Breast epithelium (tissue), 4 donors: ENCODE results near the gene SLC27A1. TPM values are rescaled to one million over a fixed set of nuclear protein-coding genes. Genes with fewer than 3 reads are reported as not detected.
A peak's percentile ranks its signal among the peaks of the same experiment; 100 is the strongest.

Experiments used
- DNase-seq, 2 donors: peaks; one replicate each; pipeline ENCODE4 v3.0.0-alpha.2; 2019; ENCODE audit warnings: low spot score in 2 of 2
- H3K27ac ChIP-seq, 2 donors: fragments of 200-600 bp; sonication (generic) in 1 of 2; one replicate each; pipeline ENCODE4 v1.5.1; 2016 to 2019; ENCODE audit warnings: mild to moderate bottlenecking in 1 of 2
- H3K27me3 ChIP-seq, 2 donors: fragments of 200-600 bp; sonication (generic) in 1 of 2; one replicate each; pipeline versions ENCODE4 v1.5.1 to v1.6.0; 2017 to 2019; ENCODE audit warnings: control low read depth in 1 of 2, mild to moderate bottlenecking in 1 of 2
- H3K36me3 ChIP-seq: fragments of 200-600 bp; one replicate; pipeline ENCODE4 v1.5.1; 2019
- H3K4me1 ChIP-seq, 2 donors: fragments of 200-600 bp; sonication (generic); one replicate each; pipeline ENCODE4 v1.5.1; 2016 to 2019; ENCODE audit warnings: control low read depth in 1 of 2
- H3K4me3 ChIP-seq, 3 donors: fragments of 200-600 bp; sonication (generic); 1 replicate in 2 of 3; 2 replicates in 1 of 3; pipeline ENCODE4 v1.5.1; 2016 to 2019; ENCODE audit warnings: mild to moderate bottlenecking in 3 of 3, moderate library complexity in 2 of 3
- H3K9me3 ChIP-seq, 2 donors: fragments of 200-600 bp; sonication (generic) in 1 of 2; one replicate each; pipeline ENCODE4 v1.5.1; 2016 to 2019; ENCODE audit warnings: control low read depth in 1 of 2
- CTCF ChIP-seq, 3 donors: fragments of 450-650 bp; IDR thresholded peaks; one replicate each; pipeline ENCODE4 v1.5.1; 2016 to 2017; ENCODE audit warnings: antibody characterized with exemption in 3 of 3, mild to moderate bottlenecking in 3 of 3, moderate library complexity in 3 of 3
- POLR2A ChIP-seq: fragments of 450-650 bp; IDR thresholded peaks from one replicate; pipeline ENCODE4 v1.6.1; 2016; ENCODE audit warnings: antibody characterized with exemption, mild to moderate bottlenecking, moderate library complexity
- POLR2AphosphoS5 ChIP-seq, 3 donors: sonication (generic); formaldehyde crosslinking; IDR thresholded peaks; one replicate each; pipeline ENCODE4 v1.6.1; 2017; ENCODE audit warnings: antibody characterized with exemption in 3 of 3
- intact Hi-C: fragments of 100-400 bp; cut with DNase I; formaldehyde crosslinking; loops from one replicate; pipeline ENCODE4 v1.15.1; 2023; ENCODE audit warnings: low total_unique reads
- total RNA-seq, 3 donors: library from RNA; depleted of rRNA; stranded (reverse); fragments of >200 nt; gene quantifications; one replicate each; pipeline ENCODE4 v1.1.0, GENCODE V29; 2016

The SLC27A1 gene
- total RNA-seq, 3 donors from 2014 or later = 32.4 to 35.4 (median 34.8) TPM

- Histone ChIP-seq H3K9me3 (peaks cover 2% of the 10 kb centered on the region in 2 donors), H3K27ac (peak overlapping the region in 1 of 2 donors; percentile 15), H3K4me3 (peak overlapping the region in 1 of 3 donors; percentile 22), H3K4me1 (no peaks in the 10 kb centered on the region), H3K36me3 (no peaks in the 10 kb centered on the region), H3K27me3 (peaks cover 0 to 13% of the 10 kb centered on the region in 2 donors)
- DNase-seq = no peak
- intact Hi-C loops = no loop called here
- TF ChIP-seq POLR2A = no peak
- TF ChIP-seq POLR2AphosphoS5 (IDR thresholded peaks at IDR 0.05) = no peak
- no peak for TF ChIP-seq CTCF (IDR thresholded peaks at IDR 0.05)
Measured at GRCh38 chr19:17522988-17523872, 52.9 kb downstream of the SLC27A1 start.

- intact Hi-C loops = no loop called here
- no peak for DNase-seq
- H3K27ac ChIP-seq = no peak overlapping the region
- TF ChIP-seq POLR2A = no peak
- no peak for TF ChIP-seq CTCF (IDR thresholded peaks at IDR 0.05)
- no peak for TF ChIP-seq POLR2AphosphoS5 (IDR thresholded peaks at IDR 0.05)
- H3K4me3 ChIP-seq = no peak overlapping the region
- no peaks in the 10 kb centered on the region for H3K4me1 ChIP-seq
- H3K36me3 ChIP-seq = no peaks in the 10 kb centered on the region
- H3K9me3 ChIP-seq = peaks cover 2 to 5% of the 10 kb centered on the region in 2 donors
- H3K27me3 ChIP-seq = peaks cover 0 to 17% of the 10 kb centered on the region in 2 donors
Measured at GRCh38 chr19:17524651-17525050, 54.3 kb downstream of the SLC27A1 start.

GRCh38 chr19:17525141-17525540 lies 54.8 kb downstream of the SLC27A1 start:
- TF ChIP-seq CTCF (IDR thresholded peaks at IDR 0.05) (no peak), POLR2AphosphoS5 (IDR thresholded peaks at IDR 0.05) (no peak), POLR2A (no peak)
- intact Hi-C loops = no loop called here
- no peak for DNase-seq
- Histone ChIP-seq H3K27me3 (peaks cover 0 to 17% of the 10 kb centered on the region in 2 donors), H3K27ac (no peak overlapping the region), H3K4me1 (no peaks in the 10 kb centered on the region), H3K4me3 (no peak overlapping the region), H3K36me3 (no peaks in the 10 kb centered on the region), H3K9me3 (peaks cover 2 to 5% of the 10 kb centered on the region in 2 donors)

- no peak for DNase-seq
- Histone ChIP-seq H3K4me1 (no peaks in the 10 kb centered on the region), H3K27me3 (peaks cover 0 to 17% of the 10 kb centered on the region in 2 donors), H3K4me3 (no peak overlapping the region), H3K27ac (no peak overlapping the region), H3K9me3 (peaks cover 0 to 5% of the 10 kb centered on the region in 2 donors), H3K36me3 (no peaks in the 10 kb centered on the region)
- intact Hi-C loops = no loop called here
- TF ChIP-seq CTCF (IDR thresholded peaks at IDR 0.05) (no peak), POLR2A (no peak), POLR2AphosphoS5 (IDR thresholded peaks at IDR 0.05) (no peak)
Measured at GRCh38 chr19:17526922-17527321, 56.6 kb downstream of the SLC27A1 start.

- intact Hi-C loops = no loop called here
- TF ChIP-seq POLR2A (no peak), CTCF (IDR thresholded peaks at IDR 0.05) (no peak), POLR2AphosphoS5 (IDR thresholded peaks at IDR 0.05) (no peak)
- Histone ChIP-seq H3K4me3 (no peak overlapping the region), H3K27ac (no peak overlapping the region), H3K9me3 (peaks cover 0 to 5% of the 10 kb centered on the region in 2 donors), H3K4me1 (no peaks in the 10 kb centered on the region), H3K36me3 (no peaks in the 10 kb centered on the region), H3K27me3 (peaks cover 0 to 17% of the 10 kb centered on the region in 2 donors)
- no peak for DNase-seq
Measured at GRCh38 chr19:17527326-17527725, 57.0 kb downstream of the SLC27A1 start.
